Measurements from ENCODE around the gene LDB2.

DNA sequence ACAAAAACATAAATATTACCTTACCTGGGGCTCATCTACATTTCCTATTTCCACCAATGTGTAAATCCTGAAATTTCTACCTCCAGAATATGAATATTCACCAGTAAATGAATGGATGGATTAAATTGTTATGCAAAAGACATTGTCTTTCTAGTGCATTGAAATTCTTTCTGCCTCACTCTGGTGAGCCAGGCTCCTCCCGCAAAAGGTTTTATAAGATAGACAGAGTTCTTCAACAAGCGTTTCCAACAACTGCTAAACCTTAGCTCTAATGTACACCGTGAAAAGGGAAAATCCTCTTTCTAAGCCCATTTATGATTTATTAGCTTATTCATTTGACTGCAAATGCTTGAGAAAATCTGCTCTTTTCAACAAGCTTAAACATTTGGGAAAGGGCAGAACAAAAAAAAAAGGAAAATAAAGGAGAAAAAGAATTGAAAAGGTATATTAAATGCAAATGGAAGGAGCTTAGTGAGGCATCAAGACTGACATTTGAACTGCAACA is 72.0 kb downstream of the LDB2 start:
- TF ChIP-seq, protein P1, sequence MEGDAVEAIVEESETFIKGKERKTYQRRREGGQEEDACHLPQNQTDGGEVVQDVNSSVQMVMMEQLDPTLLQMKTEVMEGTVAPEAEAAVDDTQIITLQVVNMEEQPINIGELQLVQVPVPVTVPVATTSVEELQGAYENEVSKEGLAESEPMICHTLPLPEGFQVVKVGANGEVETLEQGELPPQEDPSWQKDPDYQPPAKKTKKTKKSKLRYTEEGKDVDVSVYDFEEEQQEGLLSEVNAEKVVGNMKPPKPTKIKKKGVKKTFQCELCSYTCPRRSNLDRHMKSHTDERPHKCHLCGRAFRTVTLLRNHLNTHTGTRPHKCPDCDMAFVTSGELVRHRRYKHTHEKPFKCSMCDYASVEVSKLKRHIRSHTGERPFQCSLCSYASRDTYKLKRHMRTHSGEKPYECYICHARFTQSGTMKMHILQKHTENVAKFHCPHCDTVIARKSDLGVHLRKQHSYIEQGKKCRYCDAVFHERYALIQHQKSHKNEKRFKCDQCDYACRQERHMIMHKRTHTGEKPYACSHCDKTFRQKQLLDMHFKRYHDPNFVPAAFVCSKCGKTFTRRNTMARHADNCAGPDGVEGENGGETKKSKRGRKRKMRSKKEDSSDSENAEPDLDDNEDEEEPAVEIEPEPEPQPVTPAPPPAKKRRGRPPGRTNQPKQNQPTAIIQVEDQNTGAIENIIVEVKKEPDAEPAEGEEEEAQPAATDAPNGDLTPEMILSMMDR (IDR thresholded peaks at IDR 0.05; ENCODE audit: low read length), result no peak
- no peak for TF ChIP-seq EZH2 (optimal IDR thresholded peaks at IDR 0.05; ENCODE audit: low read depth, low read length)

Measured in MM.1S (cell line).